HG03520 (cell line): ENCODE data around the gene MRGPRG.

Experiments
- ATAC-seq: cut with Tn5 transposase; IDR thresholded peaks from one replicate; pipeline ENCODE4 v1.9.1; 2021; ENCODE audit warnings: mild to moderate bottlenecking, moderate library complexity; ENCODE audit not compliant: unreplicated experiment

MRGPRG gene

GRCh38 chr11:3207526-3208189 is 11.0 kb downstream of the MRGPRG start:
- no peak for ATAC-seq

- ATAC-seq = no peak
Observed at GRCh38 chr11:3206922-3207204, 11.8 kb downstream of the MRGPRG start.

GRCh38 chr11:3206156-3206921 is 12.3 kb downstream of the MRGPRG start:
- no peak for ATAC-seq

GRCh38 chr11:3205261-3206155 is 13.1 kb downstream of the MRGPRG start:
- no peak for ATAC-seq

- no peak for ATAC-seq
Observed at GRCh38 chr11:3204141-3205015, 14.2 kb downstream of the MRGPRG start.

- ATAC-seq = no peak
Observed at GRCh38 chr11:3203221-3204043, 15.2 kb downstream of the MRGPRG start.

GRCh38 chr11:3202759-3203158 is 15.9 kb downstream of the MRGPRG start:
- ATAC-seq = no peak

- ATAC-seq = no peak
Observed at GRCh38 chr11:3202305-3202704, 16.3 kb downstream of the MRGPRG start.

- no peak for ATAC-seq
Observed at GRCh38 chr11:3201677-3202181, 16.9 kb downstream of the MRGPRG start.

GRCh38 chr11:3201112-3201581 is 17.5 kb downstream of the MRGPRG start:
- no peak for ATAC-seq

- ATAC-seq = no peak
Observed at GRCh38 chr11:3200388-3201111, 18.1 kb downstream of the MRGPRG start.

- no peak for ATAC-seq
Observed at GRCh38 chr11:3199537-3200295, 18.9 kb downstream of the MRGPRG start.

GRCh38 chr11:3198815-3199214 is 19.8 kb downstream of the MRGPRG start:
- ATAC-seq = no peak

GRCh38 chr11:3197878-3198528 is 20.6 kb downstream of the MRGPRG start:
- no peak for ATAC-seq

- ATAC-seq = no peak
Observed at GRCh38 chr11:3197044-3197695, 21.4 kb downstream of the MRGPRG start.

GRCh38 chr11:3196161-3197043 is 22.2 kb downstream of the MRGPRG start:
- no peak for ATAC-seq
